NCI-H1436 (cell line): Measurements from ENCODE around the gene GHRHR.

Experiments
- DNase-seq: peaks from one replicate; lab custom pipeline; 2025; lab: John Stamatoyannopoulos, UW

Gene GHRHR

DNA sequence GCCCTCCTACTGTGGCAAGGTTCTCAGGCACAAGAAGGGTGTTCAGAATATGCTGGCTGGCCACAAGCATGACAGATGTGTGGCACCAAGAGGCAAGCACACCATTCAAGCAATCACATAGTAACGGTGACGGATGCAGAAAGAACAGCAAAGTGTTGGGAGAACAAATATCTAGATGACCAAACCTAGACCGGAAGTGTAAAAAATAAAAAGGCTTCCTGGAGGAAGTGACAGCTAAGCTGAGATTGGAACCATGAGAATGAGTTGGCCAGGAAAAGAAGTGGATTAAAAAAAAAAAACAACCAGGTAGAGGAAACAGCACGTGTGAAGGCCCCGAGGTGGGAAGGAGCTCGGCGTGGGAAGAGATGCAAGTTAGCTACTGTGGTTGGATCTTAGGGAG, 22.0 kb downstream of the GHRHR start:
- DNase-seq = no peak

DNA sequence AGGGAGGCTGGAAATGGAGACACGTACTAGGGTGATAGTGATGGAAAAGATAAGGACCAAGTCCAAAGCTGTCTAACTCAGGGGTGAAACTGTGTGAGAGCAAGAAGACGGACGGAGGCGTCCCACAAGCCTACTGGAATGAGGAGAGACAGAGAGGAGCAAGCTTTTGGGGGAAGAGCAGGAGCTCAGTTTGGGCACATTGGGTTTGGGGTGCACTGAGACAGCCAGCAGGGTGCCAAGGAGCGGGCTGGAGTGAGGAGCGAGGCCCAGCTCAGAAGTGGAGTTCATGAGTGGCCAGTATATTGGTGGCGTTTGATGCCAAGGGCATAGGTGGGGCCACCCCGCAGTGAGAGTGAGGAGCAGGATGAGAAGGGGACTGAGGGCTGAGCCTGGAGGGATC, 22.6 kb downstream of the GHRHR start:
- DNase-seq = no peak

DNA sequence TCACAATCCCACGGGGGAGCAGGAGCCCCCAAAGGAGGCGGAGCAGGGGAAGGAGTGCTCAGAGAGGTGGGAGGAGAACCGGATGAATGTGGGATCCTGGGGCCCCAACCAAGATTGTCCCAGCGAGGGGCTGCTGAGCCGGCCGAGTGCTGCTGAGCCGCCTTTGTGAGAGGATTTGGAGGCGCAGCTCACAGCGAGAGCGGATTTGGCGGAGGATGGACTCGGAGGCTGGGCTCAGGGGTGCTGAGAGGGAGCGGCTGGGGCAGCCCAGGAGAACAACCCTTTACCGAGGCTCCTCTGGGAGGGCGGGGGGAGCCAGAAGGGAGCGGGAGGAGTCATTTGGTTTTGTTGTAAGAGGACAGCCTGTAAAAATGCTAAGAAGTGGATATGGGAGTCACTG, 23.0 kb downstream of the GHRHR start:
- DNase-seq = no peak

DNA sequence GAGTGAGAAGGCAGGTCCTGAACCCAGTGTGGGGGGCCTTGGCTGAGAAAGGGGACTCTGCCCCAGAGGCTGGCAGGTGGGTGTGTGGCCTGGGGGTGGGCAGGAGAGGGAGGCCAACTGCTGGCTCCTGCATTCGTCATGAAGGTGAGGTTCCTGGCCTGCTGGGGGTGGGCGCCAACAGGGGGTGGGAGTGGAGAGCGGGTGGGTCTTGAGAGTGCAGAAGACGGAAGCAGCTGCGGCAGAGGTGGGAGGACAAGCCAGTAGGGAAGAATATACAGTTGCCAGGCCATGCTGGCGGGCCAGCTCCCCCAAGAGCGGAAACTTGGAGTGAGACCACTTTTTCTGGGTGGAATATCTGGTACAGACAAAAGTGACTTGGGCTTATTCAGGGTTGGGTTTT, 23.4 kb downstream of the GHRHR start:
- DNase-seq = no peak

DNA sequence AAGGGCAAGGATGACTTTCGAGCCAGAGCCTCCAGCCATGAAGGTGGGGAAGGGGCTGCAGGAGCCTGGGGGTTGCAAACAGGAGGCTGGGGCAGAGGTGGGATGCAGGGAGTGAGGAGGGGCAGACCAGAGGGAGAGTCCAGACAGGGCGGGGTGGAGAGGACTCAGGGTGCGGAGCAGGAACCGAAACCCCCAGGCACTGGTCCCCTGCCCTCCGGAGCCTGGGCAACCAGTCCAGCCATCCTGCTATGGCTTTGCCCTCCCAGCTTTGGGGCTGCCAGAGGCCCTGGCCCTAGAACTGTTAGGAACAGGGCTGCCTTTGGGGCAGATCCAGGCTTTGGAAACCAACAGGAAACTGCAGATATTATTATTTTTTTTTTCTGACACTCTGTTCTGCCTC, 24.2 kb downstream of the GHRHR start:
- DNase-seq = no peak

DNA sequence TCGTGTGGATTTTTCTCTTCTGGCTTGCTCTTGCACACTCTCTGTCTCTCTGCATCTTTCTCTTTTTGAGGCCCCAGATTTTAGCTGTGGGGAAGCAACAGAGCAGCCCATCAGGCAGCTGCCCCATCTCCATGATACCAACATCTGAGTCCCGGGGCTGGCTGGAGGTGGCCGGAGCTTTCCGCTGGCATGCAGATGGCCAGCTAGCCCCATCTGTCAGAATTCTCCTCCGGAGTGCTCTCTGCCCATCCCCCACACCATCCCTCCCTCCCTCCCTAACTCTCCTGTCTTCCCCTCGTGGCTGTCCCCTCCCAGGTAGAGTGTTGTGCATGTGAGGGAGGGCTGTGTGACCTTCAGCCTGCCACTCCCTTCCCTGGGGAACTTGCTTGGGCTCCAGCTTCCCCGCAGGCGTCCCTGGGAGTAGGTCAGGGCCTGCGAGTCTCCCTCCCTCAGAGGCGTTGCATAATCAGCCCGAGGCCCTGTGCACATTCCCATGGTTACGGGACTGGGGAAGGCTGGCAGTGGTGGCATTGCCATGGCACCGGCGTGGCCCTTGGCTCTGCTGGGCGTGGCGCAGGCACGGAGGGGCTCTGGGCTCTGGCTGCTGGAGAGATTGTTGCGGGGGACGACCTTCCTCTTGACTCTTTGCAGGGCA, 24.7 kb downstream of the GHRHR start:
- no peak for DNase-seq

DNA sequence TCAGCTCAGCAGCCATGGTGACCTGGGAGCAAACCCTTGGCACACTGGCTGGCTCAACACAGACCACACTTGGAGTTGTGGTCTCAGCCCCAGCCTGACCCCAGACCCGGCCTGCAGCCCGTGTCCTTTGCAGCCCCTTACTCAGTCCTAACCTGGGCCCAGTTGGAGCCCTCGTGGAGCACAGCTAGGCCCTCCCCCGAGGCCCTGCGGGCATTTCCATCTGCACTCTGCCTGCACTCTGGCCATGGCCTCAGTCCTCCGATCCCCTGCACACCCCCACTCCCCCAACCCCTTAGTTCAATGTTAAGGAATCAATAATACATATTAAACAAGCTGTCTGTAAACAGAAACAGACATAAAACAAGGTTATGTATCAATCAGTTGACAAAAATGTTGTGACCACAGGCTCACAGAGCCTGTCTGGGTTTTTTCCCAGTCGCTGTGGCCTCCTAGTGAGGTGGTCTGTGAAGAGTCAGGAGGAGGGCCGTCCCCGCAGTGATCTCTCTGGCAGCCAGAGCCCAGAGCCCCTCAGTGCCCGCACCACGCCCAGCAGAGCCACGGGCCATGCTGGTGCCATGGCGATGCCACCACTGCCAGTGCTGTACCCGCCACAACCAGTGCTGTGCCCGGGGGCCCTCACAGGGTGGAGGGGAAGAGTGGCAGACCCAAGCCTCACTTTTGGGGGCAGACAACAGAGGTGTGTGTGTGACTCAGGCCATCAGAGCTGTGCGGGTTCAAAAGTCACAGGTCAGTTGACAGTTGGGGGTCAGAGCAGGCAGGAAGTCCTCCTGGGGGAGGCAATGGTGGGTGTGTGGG, 25.5 kb downstream of the GHRHR start:
- no peak for DNase-seq

DNA sequence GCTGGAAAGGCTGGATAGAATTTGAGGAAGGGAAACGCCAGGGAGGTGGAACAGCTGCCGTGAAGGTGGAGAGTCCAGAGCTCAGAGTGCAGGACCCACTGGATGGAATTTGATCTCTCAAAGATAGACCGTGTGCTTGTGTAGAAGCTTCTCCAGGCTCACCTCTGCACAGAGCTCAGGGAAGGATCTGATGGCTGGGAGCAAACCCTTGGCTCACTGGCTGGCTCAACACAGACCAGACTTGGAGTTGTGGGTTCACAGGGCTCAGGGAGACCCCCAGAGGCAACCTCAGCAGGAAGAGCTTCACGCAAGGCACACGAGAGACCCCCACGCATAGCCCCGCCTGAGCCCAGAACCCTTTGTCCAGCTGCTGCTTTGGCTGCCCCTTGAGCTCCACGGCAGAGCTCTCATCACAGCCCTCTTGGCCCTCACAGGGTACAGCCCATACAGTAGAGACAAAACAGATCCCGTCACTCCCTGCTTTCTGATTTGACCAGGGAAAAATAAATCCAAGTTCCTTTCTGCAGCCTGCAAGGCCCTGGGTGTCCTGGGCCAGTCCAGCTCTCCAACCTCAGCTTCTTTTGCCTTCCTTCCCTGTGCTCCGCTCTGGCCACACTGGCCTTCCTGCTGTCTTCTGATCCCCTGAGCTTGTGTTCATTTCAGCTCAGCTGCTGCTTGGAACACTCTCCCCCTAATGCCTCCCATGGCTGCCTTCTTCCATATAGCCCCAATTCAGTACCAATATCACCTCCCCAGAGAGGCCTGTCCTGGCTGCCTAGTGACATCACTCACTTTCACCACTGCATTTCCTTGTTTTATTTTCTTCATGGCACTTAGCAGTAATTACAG, 26.3 kb downstream of the GHRHR start:
- DNase-seq = no peak

DNA sequence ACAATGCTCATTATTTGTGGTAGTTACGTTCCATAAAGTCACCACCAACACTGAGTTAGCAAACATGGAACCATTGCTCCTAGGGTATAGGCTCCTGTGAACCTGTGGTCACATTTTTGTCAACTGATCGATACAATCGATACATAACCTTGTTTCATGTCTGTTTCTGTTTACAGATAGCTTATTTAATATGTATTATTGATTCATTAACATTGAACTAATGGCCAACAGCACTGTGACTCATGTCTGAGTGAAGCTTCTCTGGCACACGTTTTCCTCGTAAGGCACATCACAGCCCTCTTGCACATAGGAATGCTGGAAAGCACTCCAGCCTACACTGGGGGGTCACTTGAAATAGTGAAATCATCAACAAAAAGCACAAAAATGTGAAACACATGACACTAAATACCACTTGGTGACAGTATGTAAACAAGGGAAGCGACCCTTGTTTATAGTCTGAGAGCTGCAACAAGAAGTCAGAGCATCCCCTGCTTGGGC, 27.0 kb downstream of the GHRHR start:
- DNase-seq = no peak

DNA sequence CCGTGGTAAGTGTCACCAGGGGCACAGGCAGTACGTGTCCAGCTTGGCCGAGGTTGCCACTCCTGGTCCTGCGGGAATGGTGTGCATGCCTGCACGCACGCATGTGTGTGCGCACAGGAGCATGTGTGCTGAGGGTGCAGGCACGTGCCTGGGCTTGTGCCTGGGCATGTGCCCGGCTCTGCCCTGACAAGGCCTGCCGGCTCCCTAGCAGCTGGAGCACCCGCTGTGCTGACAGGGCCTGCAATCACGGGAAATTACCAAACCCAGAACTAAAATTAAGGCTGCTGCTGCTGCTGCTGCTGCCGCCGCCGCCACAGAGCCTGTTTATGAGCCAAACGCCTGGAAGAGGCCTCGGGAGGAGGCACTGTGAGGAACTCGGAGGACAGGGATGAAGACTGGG, 28.7 kb downstream of the GHRHR start:
- DNase-seq = no peak

DNA sequence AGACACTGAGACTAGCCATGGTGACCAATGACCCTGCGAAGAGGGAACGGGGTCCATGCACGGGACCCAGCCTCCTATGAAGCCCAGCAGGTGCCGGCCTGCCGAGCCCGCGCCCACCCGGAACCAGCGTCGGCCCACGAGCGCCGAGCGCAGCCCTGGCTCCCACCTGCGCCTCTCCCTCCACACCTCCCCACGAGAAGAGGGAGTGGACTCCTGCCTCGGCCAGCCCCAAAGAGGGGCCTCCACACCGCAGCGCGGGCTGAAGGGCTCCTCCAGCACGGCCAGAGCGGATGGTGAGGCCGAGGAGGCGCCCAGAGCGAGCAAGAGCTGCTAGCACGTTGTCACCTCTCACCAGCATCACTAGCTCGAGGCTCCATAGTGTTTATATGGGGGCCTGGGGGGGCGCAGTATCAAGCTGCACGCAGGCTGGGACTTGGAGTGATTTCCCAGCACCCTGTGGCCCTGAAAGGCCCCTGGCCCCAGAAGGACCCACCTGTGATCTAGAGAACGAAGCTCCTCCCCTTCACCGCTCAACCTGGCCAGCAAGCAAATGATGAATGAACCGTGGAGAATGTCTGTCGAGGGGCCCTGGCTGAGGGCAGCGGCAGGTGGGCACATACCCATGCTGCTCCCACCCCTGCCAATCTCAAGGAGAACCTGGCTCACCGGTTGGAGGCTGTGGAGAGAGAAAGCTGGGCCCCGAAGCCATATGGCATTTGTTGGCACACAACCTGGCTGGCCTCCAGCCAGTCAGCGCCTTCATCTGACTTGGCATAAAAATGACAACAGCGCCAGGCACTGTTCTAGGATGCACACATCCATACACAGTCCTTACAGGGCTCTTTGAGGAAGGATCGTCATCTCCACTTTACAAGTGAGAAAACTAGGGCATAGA, 30.7 kb downstream of the GHRHR start:
- DNase-seq = no peak

DNA sequence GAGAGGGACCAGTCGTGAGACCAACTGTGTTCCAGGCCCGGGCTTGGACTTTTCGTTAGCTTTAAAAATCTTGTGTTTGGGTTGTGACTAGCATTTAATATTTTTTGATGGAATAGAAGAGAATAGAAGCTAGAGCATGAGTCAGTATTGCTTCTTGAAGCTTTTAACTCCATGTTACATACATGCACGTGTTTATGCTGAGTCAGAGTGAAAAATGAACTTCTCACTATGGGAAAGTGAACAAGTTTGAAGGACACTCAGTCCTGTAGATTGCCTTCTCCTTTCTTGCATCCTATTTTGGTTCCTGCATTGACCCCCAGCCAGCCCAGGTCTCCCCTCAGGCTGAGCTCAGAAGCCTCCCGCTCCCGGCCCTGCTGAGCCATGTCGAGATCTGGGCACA, 31.8 kb downstream of the GHRHR start:
- no peak for DNase-seq

DNA sequence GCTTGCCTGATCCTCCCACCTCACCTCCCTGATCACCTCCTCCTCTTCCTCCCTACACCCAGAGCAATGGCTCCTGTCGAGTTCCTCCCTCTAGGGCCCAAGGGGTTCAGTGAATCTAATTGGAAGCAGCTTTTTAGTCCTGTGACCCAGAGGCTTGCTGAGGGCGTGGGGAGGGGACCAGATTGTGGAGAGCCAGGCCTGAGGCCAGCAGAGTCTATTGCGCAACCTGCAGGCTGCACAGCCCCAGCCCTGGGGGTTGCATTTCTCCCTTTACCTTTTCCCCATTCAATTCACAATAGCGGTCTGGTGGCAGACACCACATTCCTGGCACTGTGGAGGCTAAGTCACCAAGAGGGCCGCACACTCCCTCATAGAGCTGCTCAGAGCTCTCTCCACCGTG, 32.5 kb downstream of the GHRHR start:
- DNase-seq = no peak

DNA sequence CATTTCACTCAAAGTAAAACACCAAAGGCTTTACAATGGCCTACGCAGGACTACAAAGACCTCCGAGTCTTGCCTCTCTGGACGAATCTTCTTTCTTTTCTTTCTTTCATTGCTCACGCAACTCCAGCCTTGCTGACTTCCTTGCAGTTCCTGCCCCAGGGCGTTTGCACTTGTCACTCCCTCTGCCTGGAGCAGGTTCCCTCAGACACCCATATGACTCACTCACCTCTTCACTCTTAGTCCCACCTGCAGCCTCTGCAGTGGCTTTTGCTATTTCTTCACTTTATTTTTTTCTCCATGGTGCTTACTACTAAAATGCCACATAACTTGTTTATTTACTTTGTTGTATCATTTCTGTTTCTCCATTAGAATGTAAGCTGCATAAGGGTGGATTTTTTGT, 33.1 kb downstream of the GHRHR start:
- no peak for DNase-seq

DNA sequence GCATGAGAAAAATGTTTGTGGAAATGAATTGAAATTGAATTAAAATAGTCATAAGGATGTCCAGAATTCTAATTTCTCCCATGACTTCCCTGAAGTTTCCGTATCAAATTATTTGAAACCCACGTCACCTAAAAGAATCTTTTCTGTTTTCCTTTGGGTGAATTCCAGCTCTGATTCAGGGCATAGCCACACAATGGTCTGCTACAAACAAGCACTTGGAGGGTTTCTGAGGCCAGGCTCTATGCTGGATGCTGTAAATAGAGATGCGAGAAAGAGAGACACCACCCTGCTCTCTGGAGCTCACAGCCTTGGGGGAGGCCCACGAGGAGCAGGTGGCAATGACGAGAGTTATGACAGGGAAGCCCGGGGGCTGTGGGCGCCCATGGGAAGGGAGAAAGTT, 33.6 kb downstream of the GHRHR start:
- DNase-seq = no peak

DNA sequence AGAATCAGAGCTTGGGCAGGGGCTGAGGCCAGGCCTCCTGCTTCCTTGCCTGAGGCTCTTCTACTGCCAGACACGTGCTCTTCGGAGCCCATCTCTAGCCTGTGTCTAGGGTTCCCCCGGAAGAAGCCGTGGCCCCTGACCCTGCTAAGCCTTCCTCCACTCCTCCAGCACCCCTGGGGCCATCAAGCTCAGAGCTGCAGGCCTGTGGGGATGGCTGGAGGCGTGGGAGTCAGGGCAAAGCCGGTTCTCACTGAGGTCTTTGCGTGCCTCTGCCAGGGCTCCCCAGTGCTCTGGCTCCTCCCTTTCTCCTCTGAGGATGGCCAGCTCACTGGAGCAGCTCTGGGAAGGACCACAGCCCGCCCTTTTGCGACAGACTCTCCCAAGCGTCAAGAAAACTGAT, 34.4 kb downstream of the GHRHR start:
- no peak for DNase-seq

DNA sequence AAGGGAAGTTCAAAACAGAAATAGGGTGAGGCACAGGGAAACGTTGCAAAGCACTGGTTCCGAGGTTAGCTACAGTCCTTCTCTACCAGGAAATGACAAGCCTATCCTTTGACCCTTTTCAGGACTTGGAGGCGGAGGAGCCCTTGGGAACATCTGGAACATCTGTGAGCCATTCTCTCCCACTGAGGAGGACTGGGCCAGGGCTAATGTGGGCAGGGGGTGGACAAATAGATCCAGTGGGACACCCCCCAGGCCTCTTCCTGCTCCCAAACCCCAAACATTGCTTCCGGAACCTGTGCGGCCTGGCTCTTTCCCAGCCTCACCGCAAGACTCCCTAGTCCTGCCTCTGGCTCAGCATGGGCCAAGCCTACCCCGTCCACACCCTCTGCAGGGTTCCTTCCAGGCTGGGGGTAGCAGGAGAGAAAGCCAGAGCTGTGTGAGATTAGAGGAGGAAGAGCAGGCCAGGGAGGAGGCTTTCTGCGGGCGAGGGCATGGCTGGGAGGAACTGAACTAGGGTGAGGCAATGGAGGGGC, 36.5 kb downstream of the GHRHR start:
- no peak for DNase-seq

DNA sequence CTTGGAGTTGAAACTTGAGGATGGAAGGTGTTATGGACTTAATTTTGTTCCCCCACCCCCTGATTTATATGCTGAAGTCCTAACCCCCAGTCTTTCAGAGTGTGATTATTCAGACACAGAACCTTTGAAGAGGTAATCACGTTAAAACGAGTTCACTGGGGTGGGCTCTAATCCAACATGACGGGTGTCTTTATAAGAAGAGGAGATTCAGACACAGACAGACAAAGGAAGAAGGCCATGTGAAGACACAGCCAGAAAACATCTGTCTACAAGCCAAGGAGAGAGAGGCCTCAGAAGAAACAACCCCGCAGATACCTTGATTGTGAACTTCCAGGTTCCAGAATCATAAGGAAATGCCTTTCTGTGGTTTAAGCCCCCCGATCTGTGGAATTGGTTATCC, 37.0 kb downstream of the GHRHR start:
- DNase-seq = no peak

DNA sequence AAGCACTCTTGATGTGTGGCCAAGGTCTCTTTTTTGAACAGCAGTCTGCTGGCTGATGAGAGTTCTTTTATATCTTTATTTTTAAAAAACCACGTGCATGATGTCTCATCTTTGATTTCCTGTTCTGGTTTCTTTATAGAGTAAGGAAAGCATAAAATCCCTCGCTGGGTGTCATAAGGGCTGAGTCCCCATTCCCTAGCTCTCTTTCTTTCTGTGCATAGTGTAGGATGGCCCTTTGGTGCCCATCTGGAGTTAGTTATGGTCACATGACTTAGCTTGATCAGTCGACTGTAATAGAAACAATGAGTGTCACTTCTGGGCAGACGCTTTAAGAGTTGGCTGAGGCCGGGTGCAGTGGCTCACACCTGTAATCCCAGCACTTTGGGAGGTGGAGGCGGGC, 38.5 kb downstream of the GHRHR start:
- no peak for DNase-seq

DNA sequence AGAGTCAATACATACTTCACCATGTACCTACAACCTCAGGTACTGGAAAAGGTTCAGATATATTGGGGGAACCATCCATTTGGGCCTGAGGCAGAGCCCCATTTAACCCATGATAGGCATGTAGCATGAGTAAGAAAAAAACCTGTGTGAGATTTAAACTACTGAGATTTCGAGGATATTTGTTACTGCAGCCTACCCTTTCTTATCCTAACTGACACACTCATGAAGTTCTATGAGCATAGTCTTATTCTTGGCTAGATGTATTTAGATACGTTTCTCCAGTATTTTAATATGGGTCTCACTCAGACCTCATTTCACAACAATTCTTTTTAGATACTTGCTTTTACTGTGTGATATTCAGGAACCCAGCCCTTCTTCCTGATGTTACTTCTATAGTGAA, 39.3 kb downstream of the GHRHR start:
- DNase-seq = no peak

DNA sequence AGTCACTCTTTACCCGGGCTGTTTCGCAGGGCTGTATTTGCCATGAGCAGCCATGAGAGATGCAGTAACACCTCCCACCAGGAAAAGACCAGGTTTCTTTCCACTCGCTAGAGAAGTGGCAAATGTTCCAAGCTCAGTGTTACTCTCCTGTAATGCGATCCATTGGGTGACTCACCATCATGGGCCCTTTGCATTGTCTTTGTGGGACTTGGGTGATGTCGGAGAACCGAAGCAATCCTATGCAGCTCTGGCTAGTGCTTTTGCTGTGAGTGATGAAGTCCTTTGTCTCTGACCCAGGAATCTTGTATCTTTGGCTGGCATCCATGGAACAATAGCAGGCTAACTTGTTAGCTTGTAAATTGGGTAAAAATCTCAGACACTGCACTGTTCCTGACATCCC, 40.0 kb downstream of the GHRHR start:
- no peak for DNase-seq

DNA sequence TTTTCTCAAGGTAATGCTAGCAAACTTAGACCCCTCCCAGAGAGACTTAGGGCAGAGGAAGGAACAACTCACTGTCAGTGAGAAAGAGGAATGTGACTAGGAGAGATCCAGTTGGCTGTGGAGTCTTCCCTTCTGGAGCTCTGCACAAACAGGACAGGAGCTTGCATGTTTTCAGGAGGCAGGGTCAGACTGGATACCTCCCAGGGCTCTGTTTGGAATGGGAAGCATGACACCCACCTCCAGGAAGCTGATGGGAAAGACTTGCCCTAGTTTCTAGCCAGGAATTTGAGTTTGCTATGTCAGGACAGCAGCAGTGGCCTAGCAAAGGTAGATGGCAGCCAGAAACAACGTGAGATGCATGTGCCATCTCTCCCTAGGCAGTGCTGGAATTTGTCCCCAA, 40.6 kb downstream of the GHRHR start:
- no peak for DNase-seq
